Liver (tissue), 9 donors: ENCODE measurements around the gene TMEM51. TPM values are rescaled to one million over a fixed set of nuclear protein-coding genes. Genes with fewer than 3 reads are reported as not detected.

Experiments used
- DNase-seq: peaks from one replicate; pipeline ENCODE4 v3.0.0-alpha.2; 2017; ENCODE audit warnings: low spot score
- H3K27ac ChIP-seq, 2 donors: one replicate each; pipeline ENCODE4 v1.7.0; 2013; ENCODE audit warnings: inconsistent platforms in 2 of 2, low read length in 2 of 2, control low read depth in 1 of 2, low read depth in 1 of 2, mild to moderate bottlenecking in 1 of 2
- H3K27me3 ChIP-seq, 4 donors: one replicate each; pipeline versions ENCODE4 v1.6.1 to v1.7.0; 2013; ENCODE audit warnings: low read length in 3 of 4, inconsistent platforms in 1 of 4, mild to moderate bottlenecking in 1 of 4, moderate library complexity in 1 of 4; ENCODE audit not compliant: control insufficient read depth in 4 of 4, insufficient read depth in 4 of 4
- H3K36me3 ChIP-seq, 4 donors: one replicate each; pipeline versions ENCODE4 v1.6.1 to v1.7.0; 2013; ENCODE audit warnings: low read length in 3 of 4, mild to moderate bottlenecking in 3 of 4, low read depth in 1 of 4, moderate library complexity in 1 of 4; ENCODE audit not compliant: control insufficient read depth in 4 of 4, insufficient read depth in 3 of 4
- H3K4me1 ChIP-seq, 4 donors: one replicate each; pipeline versions ENCODE4 v1.6.1 to v1.7.0; 2013; ENCODE audit warnings: low read length in 3 of 4, mild to moderate bottlenecking in 3 of 4, moderate library complexity in 1 of 4; ENCODE audit not compliant: control insufficient read depth in 4 of 4, insufficient read depth in 4 of 4
- H3K4me3 ChIP-seq, 3 donors: one replicate each; pipeline versions ENCODE4 v1.6.1 to v1.7.0; 2013; ENCODE audit warnings: low read length in 3 of 3, control low read depth in 1 of 3, low read depth in 1 of 3, mild to moderate bottlenecking in 1 of 3
- H3K9ac ChIP-seq, 2 donors: one replicate each; pipeline ENCODE4 v1.7.0; 2013; ENCODE audit warnings: low read length in 2 of 2, mild to moderate bottlenecking in 2 of 2, moderate library complexity in 2 of 2, control low read depth in 1 of 2, low read depth in 1 of 2
- H3K9me3 ChIP-seq, 4 donors: one replicate each; pipeline versions ENCODE4 v1.6.1 to v1.7.0; 2013; ENCODE audit warnings: low read length in 3 of 4; ENCODE audit not compliant: control insufficient read depth in 4 of 4
- CTCF ChIP-seq: fragments of 150-350 bp; IDR thresholded peaks from 2 replicates; pipeline ENCODE4 v1.5.1; 2017; ENCODE audit warnings: improper control_type of control experiment, low read depth, low read length; ENCODE audit not compliant: missing input control
- EGR1 ChIP-seq, 2 donors: IDR thresholded peaks; 2 replicates each; pipeline ENCODE4 v1.6.1; 2016 to 2018; ENCODE audit warnings: antibody characterized with exemption in 2 of 2, low read depth in 2 of 2
- FOXA1 ChIP-seq: IDR thresholded peaks from 2 replicates; pipeline ENCODE4 v1.6.1; 2016; ENCODE audit warnings: antibody characterized with exemption
- FOXA2 ChIP-seq: IDR thresholded peaks from 2 replicates; pipeline ENCODE4 v1.6.1; 2016; ENCODE audit warnings: antibody characterized with exemption
- GABPA ChIP-seq, 2 donors: IDR thresholded peaks in 1 of 2; conservative IDR thresholded peaks in 1 of 2; 2 replicates each; pipeline ENCODE4 v1.6.1; 2016; ENCODE audit warnings: antibody characterized with exemption in 2 of 2, mild to moderate bottlenecking in 1 of 2, moderate library complexity in 1 of 2
- HNF4A ChIP-seq, 2 donors: conservative IDR thresholded peaks; 2 replicates each; pipeline ENCODE4 v1.6.1; 2016; ENCODE audit warnings: antibody characterized with exemption in 2 of 2, mild to moderate bottlenecking in 2 of 2
- HNF4G ChIP-seq: IDR thresholded peaks from 2 replicates; pipeline ENCODE4 v1.6.1; 2016; ENCODE audit warnings: antibody characterized with exemption
- JUND ChIP-seq, 2 donors: IDR thresholded peaks; 2 replicates each; pipeline ENCODE4 v1.6.1; 2016; ENCODE audit warnings: antibody characterized with exemption in 2 of 2
- MAX ChIP-seq: IDR thresholded peaks from 2 replicates; pipeline ENCODE4 v1.6.1; 2016; ENCODE audit warnings: antibody characterized with exemption
- NR2F2 ChIP-seq: IDR thresholded peaks from 2 replicates; pipeline ENCODE4 v1.6.1; 2016; ENCODE audit warnings: antibody characterized with exemption
- RAD21 ChIP-seq, 2 donors: IDR thresholded peaks; 2 replicates each; pipeline ENCODE4 v1.6.1; 2016; ENCODE audit warnings: antibody characterized with exemption in 2 of 2, mild to moderate bottlenecking in 2 of 2
- RXRA ChIP-seq, 2 donors: IDR thresholded peaks; 2 replicates each; pipeline ENCODE4 v1.6.1; 2017 to 2018; ENCODE audit warnings: antibody characterized with exemption in 2 of 2, mild to moderate bottlenecking in 1 of 2
- SP1 ChIP-seq: IDR thresholded peaks from 2 replicates; pipeline ENCODE4 v1.6.1; 2018; ENCODE audit warnings: antibody characterized with exemption, mild to moderate bottlenecking
- TAF1 ChIP-seq: conservative IDR thresholded peaks from 2 replicates; pipeline ENCODE4 v1.6.1; 2016; ENCODE audit warnings: antibody characterized with exemption, mild to moderate bottlenecking
- YY1 ChIP-seq: IDR thresholded peaks from 2 replicates; pipeline ENCODE4 v1.6.1; 2016; ENCODE audit warnings: antibody characterized with exemption, mild to moderate bottlenecking
- WGBS: extraction: QIAGEN DNeasy Blood & Tissue Kit; methylation state at CpG from one replicate; pipeline ENCODE4 v1.1.7; 2013; 5-methylcytosine and 5-hydroxymethylcytosine counted together
- polyA plus RNA-seq, 2 donors: library from polyadenylated mRNA; stranded (reverse) in 1 of 2; unstranded in 1 of 2; fragments of 200-250 nt in 1 of 2; fragments of >200 nt in 1 of 2; fragmentation: Nextera tagmentation in 1 of 2; extraction: Ambion mirVana in 1 of 2; gene quantifications; one replicate each; pipeline versions ENCODE4 v1.2.1 to v1.2.3, GENCODE V29; 2013 to 2015
- total RNA-seq, 2 donors: library from RNA; depleted of rRNA; stranded (reverse); fragments of >200 nt; gene quantifications; one replicate each; pipeline ENCODE4 v1.2.3, GENCODE V29; 2014
- TF ChIP-seq, protein P1 (sequence below): IDR thresholded peaks from 2 replicates; pipeline ENCODE4 v1.6.1; 2016; ENCODE audit warnings: antibody characterized with exemption
- TF ChIP-seq, protein P2 (sequence below): IDR thresholded peaks from 2 replicates; pipeline ENCODE4 v1.6.1; 2016; ENCODE audit warnings: antibody characterized with exemption, mild to moderate bottlenecking
- TF ChIP-seq, protein P3 (sequence below): IDR thresholded peaks from 2 replicates; pipeline ENCODE4 v1.6.1; 2016; ENCODE audit warnings: antibody characterized with exemption
- donor health status: healthy.
- donor health status: healthy.
- donor health status: healthy.
- donor health status: healthy.
- donor health status: healthy.

Gene TMEM51
- total and polyA plus RNA-seq, 4 donors, result 1.3 to 2.7 (median 1.9) TPM

- Histone ChIP-seq H3K9me3 (peaks cover 0 to 3% (median 0%) of the 10 kb centered on the region in 4 donors), H3K4me1 (no peaks in the 10 kb centered on the region), H3K9ac (no peak overlapping the region), H3K36me3 (no peaks in the 10 kb centered on the region), H3K27ac (peak overlapping the region; percentile 13 to 58), H3K4me3 (no peak overlapping the region), H3K27me3 (peaks cover 0 to 3% (median 0%) of the 10 kb centered on the region in 4 donors)
- no peak for DNase-seq
- TF ChIP-seq RXRA (IDR thresholded peaks at IDR 0.05) (peak in 1 of 2 donors; percentile 8), SP1 (no peak), FOXA1 (no peak), YY1 (no peak), HNF4G (no peak), JUND (IDR thresholded peaks at IDR 0.05) (no peak), NR2F2 (peak; percentile 75)
- TF ChIP-seq, protein P1, sequence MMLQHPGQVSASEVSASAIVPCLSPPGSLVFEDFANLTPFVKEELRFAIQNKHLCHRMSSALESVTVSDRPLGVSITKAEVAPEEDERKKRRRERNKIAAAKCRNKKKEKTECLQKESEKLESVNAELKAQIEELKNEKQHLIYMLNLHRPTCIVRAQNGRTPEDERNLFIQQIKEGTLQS, result no peak
- WGBS, result 53% methylated on average over 6 of the region's 6 CpGs
Measured at GRCh38 chr1:15218287-15219279, 65.0 kb downstream of the TMEM51 start.

DNA sequence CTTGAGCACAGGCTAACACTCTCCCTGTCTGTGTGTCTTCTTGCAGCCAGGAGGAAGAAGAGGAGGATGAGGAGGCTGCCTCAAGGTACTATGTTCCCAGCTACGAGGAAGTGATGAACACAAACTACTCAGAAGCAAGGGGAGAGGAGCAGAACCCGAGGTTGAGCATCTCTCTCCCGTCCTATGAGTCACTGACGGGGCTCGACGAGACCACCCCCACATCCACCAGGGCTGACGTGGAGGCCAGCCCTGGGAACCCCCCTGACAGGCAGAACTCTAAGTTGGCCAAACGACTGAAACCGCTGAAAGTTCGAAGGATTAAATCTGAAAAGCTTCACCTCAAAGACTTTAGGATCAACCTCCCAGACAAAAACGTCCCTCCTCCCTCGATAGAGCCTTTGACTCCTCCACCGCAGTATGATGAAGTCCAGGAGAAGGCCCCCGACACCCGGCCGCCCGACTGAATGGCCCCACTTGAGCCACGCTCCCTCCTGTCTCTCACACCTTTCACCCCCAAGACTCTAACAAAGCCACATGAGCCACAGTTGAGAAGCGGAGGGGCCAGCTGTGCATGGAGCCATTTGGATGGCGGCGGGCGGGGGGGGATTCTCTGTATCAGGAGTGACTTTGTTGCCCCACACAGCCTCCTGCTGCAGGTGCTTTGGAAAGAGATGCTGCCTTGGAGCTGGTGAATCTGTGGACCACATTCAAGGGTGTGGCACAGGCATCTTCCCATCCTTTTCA lies 65.9 kb downstream of the TMEM51 start:
- TF ChIP-seq TAF1 (no peak), YY1 (no peak), GABPA (IDR thresholded peaks at IDR 0.05 in 1 of 2, conservative IDR thresholded peaks at IDR 0.05 in 1 of 2) (no peak), NR2F2 (no peak), MAX (no peak), CTCF (no peak), EGR1 (IDR thresholded peaks at IDR 0.05; ENCODE audit: low read depth in 2 of 2) (no peak), HNF4A (conservative IDR thresholded peaks at IDR 0.05) (no peak), FOXA2 (no peak), RAD21 (IDR thresholded peaks at IDR 0.05) (no peak)
- TF ChIP-seq, protein P2, sequence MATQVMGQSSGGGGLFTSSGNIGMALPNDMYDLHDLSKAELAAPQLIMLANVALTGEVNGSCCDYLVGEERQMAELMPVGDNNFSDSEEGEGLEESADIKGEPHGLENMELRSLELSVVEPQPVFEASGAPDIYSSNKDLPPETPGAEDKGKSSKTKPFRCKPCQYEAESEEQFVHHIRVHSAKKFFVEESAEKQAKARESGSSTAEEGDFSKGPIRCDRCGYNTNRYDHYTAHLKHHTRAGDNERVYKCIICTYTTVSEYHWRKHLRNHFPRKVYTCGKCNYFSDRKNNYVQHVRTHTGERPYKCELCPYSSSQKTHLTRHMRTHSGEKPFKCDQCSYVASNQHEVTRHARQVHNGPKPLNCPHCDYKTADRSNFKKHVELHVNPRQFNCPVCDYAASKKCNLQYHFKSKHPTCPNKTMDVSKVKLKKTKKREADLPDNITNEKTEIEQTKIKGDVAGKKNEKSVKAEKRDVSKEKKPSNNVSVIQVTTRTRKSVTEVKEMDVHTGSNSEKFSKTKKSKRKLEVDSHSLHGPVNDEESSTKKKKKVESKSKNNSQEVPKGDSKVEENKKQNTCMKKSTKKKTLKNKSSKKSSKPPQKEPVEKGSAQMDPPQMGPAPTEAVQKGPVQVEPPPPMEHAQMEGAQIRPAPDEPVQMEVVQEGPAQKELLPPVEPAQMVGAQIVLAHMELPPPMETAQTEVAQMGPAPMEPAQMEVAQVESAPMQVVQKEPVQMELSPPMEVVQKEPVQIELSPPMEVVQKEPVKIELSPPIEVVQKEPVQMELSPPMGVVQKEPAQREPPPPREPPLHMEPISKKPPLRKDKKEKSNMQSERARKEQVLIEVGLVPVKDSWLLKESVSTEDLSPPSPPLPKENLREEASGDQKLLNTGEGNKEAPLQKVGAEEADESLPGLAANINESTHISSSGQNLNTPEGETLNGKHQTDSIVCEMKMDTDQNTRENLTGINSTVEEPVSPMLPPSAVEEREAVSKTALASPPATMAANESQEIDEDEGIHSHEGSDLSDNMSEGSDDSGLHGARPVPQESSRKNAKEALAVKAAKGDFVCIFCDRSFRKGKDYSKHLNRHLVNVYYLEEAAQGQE, result no peak
- TF ChIP-seq, protein P3, sequence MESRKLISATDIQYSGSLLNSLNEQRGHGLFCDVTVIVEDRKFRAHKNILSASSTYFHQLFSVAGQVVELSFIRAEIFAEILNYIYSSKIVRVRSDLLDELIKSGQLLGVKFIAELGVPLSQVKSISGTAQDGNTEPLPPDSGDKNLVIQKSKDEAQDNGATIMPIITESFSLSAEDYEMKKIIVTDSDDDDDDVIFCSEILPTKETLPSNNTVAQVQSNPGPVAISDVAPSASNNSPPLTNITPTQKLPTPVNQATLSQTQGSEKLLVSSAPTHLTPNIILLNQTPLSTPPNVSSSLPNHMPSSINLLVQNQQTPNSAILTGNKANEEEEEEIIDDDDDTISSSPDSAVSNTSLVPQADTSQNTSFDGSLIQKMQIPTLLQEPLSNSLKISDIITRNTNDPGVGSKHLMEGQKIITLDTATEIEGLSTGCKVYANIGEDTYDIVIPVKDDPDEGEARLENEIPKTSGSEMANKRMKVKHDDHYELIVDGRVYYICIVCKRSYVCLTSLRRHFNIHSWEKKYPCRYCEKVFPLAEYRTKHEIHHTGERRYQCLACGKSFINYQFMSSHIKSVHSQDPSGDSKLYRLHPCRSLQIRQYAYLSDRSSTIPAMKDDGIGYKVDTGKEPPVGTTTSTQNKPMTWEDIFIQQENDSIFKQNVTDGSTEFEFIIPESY, result no peak
- Histone ChIP-seq H3K36me3 (no peaks in the 10 kb centered on the region), H3K27me3 (peaks cover 0 to 3% (median 0%) of the 10 kb centered on the region in 4 donors), H3K27ac (peak overlapping the region in 1 of 2 donors; percentile 38), H3K4me3 (no peak overlapping the region), H3K9me3 (peaks cover 0 to 3% (median 0%) of the 10 kb centered on the region in 4 donors), H3K4me1 (no peaks in the 10 kb centered on the region), H3K9ac (no peak overlapping the region)
- 92% methylated on average over 22 of the region's 22 CpGs for WGBS
- no peak for DNase-seq
